Esophagus squamous epithelium (tissue), 4 donors: ENCODE measurements around the gene CD109.

Source experiments
- CTCF ChIP-seq, 6 experiments: fragments of 450-650 bp in 4 of 6; fragments of 200-600 bp in 2 of 6; sonication (generic) in 2 of 6; IDR thresholded peaks; one replicate each; pipeline ENCODE4 v1.5.1; 2016 to 2019; ENCODE audit warnings: antibody characterized with exemption in 6 of 6, mild to moderate bottlenecking in 4 of 6, moderate library complexity in 4 of 6
- POLR2A ChIP-seq, 4 donors: fragments of 450-650 bp; IDR thresholded peaks; one replicate each; pipeline ENCODE4 v1.6.1; 2017; ENCODE audit warnings: antibody characterized with exemption in 4 of 4, mild to moderate bottlenecking in 4 of 4, moderate library complexity in 3 of 4

- TF ChIP-seq CTCF (IDR thresholded peaks at IDR 0.05) (no peak), POLR2A (IDR thresholded peaks at IDR 0.05) (no peak)
Measured at GRCh38 chr6:73800997-73801396, 105.0 kb downstream of the CD109 start.
